MM.1S (cell line): Measurements from ENCODE around the gene KRTAP10-4.
A peak's percentile ranks its signal among the peaks of the same experiment; 100 is the strongest.
"Not testable (repeated sequence)": the region's sequence is repeated elsewhere in the genome, so short reads cannot be mapped to it uniquely, and the experiment has no call there.

Experiments
- DNase-seq: peaks from one replicate; pipeline ENCODE4 v3.0.0-alpha.2; 2015
- H2AFZ ChIP-seq: fragments of 300-600 bp; sonication (generic); 2 replicates; pipeline ENCODE4 v1.6.0; 2016; ENCODE audit warnings: antibody characterized with exemption, low read length
- H3F3A ChIP-seq: fragments of 300-600 bp; sonication (generic); 2 replicates; pipeline ENCODE4 v1.6.1; 2016; ENCODE audit warnings: mild to moderate bottlenecking, antibody characterized with exemption, low read length, moderate library complexity, mixed read lengths; ENCODE audit not compliant: insufficient read depth
- H3K27ac ChIP-seq: fragments of 300-600 bp; sonication (generic); 2 replicates; pipeline ENCODE4 v1.5.1; 2016; ENCODE audit warnings: mild to moderate bottlenecking, low read length
- H3K27me3 ChIP-seq: fragments of 300-600 bp; sonication (generic); replicated peaks from 2 replicates; pipeline ENCODE4 v1.6.0; 2016; ENCODE audit warnings: low read length; ENCODE audit not compliant: insufficient read depth
- H3K36me3 ChIP-seq: fragments of 300-600 bp; sonication (generic); replicated peaks from 2 replicates; pipeline ENCODE4 v1.6.1; 2016; ENCODE audit warnings: mild to moderate bottlenecking, low read length, mixed read lengths; ENCODE audit not compliant: insufficient read depth
- H3K4me1 ChIP-seq: fragments of 300-600 bp; sonication (generic); 2 replicates; pipeline ENCODE4 v1.6.1; 2016; ENCODE audit warnings: low read length, mixed read lengths
- H3K4me2 ChIP-seq: fragments of 300-600 bp; sonication (generic); 2 replicates; pipeline ENCODE4 v1.6.0; 2016; ENCODE audit warnings: low read depth, low read length
- H3K4me3 ChIP-seq: fragments of 300-600 bp; sonication (generic); 2 replicates; pipeline ENCODE4 v1.5.1; 2016; ENCODE audit warnings: low read length, mixed read lengths
- H3K79me2 ChIP-seq: fragments of 300-600 bp; sonication (generic); 2 replicates; pipeline ENCODE4 v1.6.1; 2016; ENCODE audit warnings: mixed run types, low read length, mixed read lengths
- H3K9ac ChIP-seq: fragments of 300-600 bp; sonication (generic); 2 replicates; pipeline ENCODE4 v1.6.1; 2016; ENCODE audit warnings: low read length, mixed read lengths
- H3K9me2 ChIP-seq: fragments of 300-600 bp; sonication (generic); replicated peaks from 2 replicates; pipeline ENCODE4 v1.6.1; 2016; ENCODE audit warnings: mild to moderate bottlenecking, low read length, mixed read lengths; ENCODE audit not compliant: insufficient read depth
- H3K9me3 ChIP-seq: fragments of 300-600 bp; sonication (generic); replicated peaks from 2 replicates; pipeline ENCODE4 v1.6.1; 2016; ENCODE audit warnings: mild to moderate bottlenecking, low read length, mixed read lengths; ENCODE audit not compliant: insufficient read depth
- H4K20me1 ChIP-seq: fragments of 300-600 bp; sonication (generic); 2 replicates; pipeline ENCODE4 v1.6.1; 2016; ENCODE audit warnings: mild to moderate bottlenecking, low read length, moderate library complexity, mixed read lengths; ENCODE audit not compliant: insufficient read depth
- CTCF ChIP-seq: fragments of 300-600 bp; sonication (generic); IDR thresholded peaks from 2 replicates; pipeline ENCODE4 v1.5.1; 2016; ENCODE audit warnings: antibody characterized with exemption, low read length, mixed read lengths
- EZH2 ChIP-seq: fragments of 300-600 bp; sonication (generic); optimal IDR thresholded peaks from 2 replicates; pipeline ENCODE3; 2017; ENCODE audit warnings: low read depth, mild to moderate bottlenecking, antibody characterized with exemption, low read length, mixed read lengths
- EZH2phosphoT487 ChIP-seq: fragments of 300-600 bp; sonication (generic); IDR thresholded peaks from 2 replicates; pipeline ENCODE4 v1.6.1; 2018; ENCODE audit warnings: antibody characterized with exemption, low read length

The KRTAP10-4 gene

GRCh38 chr21:44573630-44574456 lies at the start of gene KRTAP10-4:
Gene KRTAP10-4, plus strand, starts transcription at chr21:44573729. Its CDS starts 30 bp downstream, at chr21:44573759.
- not testable (repeated sequence) for H4K20me1 ChIP-seq, H3K4me2 ChIP-seq

DNA sequence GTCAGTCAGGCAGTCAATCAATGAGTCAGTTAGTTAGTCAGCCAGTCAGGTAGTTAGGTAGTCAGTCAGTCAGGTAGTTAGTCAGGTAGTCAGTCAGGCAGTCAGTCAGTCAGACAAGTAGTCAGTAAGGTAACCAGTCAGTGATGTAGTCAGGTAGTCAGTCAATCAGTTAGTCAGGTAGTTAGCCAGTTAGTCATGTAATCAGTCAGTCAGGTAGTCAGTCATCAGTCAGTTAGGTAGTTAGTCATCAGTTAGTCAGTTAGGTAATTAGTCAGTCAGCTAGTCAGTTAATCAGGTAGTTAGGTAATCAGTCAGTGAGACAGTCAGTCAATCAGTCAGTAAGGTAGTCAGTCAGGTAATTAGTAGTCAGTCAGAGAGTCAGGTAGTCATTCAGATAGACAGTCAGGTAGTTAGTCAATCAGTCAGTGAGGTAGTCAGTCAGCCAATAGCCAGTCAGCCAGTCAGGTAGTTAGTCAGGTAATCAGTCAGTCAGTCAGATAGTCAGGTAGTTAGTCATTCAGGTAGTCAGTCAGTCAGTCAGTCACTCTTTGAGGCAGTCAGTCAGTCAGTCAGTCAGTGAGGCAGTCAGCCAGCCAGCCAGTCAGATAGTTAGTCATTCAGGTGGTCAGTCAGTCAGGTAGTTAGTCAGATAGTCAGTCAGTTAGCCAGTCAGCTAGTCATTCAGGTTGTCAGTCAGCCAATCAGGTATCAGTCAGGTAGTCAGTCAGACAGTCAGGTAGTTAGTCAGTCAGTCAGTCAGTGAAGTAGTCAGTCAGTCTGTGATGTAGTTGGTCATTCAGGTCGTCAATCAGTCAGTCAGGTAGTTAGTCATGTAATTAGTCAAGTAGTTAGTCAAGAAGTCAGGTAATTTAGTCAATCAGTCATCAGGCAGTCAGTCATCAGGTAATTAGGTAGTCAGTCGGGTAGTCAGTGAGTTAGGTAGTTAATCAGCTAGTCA lies 48.8 kb upstream of the KRTAP10-4 start:
- no peak overlapping the region for H2AFZ ChIP-seq
- no peak overlapping the region for H3K4me2 ChIP-seq
- H3F3A ChIP-seq, result no peaks in the 10 kb centered on the region
- no peaks in the 10 kb centered on the region for H4K20me1 ChIP-seq
- TF ChIP-seq EZH2 (no peak), EZH2phosphoT487 (no peak), CTCF (no peak)
- H3K9me2 ChIP-seq, result no peaks in the 10 kb centered on the region
- no peak overlapping the region for H3K27ac ChIP-seq
- no peaks in the 10 kb centered on the region for H3K79me2 ChIP-seq
- no peak for DNase-seq
- no peaks in the 10 kb centered on the region for H3K36me3 ChIP-seq
- H3K27me3 ChIP-seq, result peaks cover 100% of the 10 kb centered on the region
- H3K9ac ChIP-seq, result no peak overlapping the region
- H3K4me1 ChIP-seq, result no peaks in the 10 kb centered on the region
- no peak overlapping the region for H3K4me3 ChIP-seq
- no peaks in the 10 kb centered on the region for H3K9me3 ChIP-seq

More at GRCh38 chr21:44573630-44574456, at the start of gene KRTAP10-4:
- not testable (repeated sequence) for DNase-seq, H3K9me3 ChIP-seq, H2AFZ ChIP-seq, H3K9ac ChIP-seq, H3K9me2 ChIP-seq, H3F3A ChIP-seq, H3K36me3 ChIP-seq, H3K4me3 ChIP-seq, H3K27ac ChIP-seq, H3K4me1 ChIP-seq, H3K79me2 ChIP-seq
- peaks cover 94% of the 10 kb centered on the region for H3K27me3 ChIP-seq

GRCh38 chr21:44525391-44526095 lies 48.0 kb upstream of the KRTAP10-4 start:
- Histone ChIP-seq H3K4me3 (no peak overlapping the region), H3K9ac (no peak overlapping the region), H3K27ac (no peak overlapping the region), H2AFZ (no peak overlapping the region), H4K20me1 (no peaks in the 10 kb centered on the region), H3F3A (no peaks in the 10 kb centered on the region), H3K27me3 (peaks cover 100% of the 10 kb centered on the region), H3K9me2 (no peaks in the 10 kb centered on the region), H3K4me2 (no peak overlapping the region), H3K36me3 (no peaks in the 10 kb centered on the region), H3K4me1 (no peaks in the 10 kb centered on the region), H3K79me2 (no peaks in the 10 kb centered on the region), H3K9me3 (no peaks in the 10 kb centered on the region)
- DNase-seq, result no peak
- TF ChIP-seq CTCF (no peak), EZH2 (peak; percentile 46)
